GM08714 (cell line): ENCODE data around the gene CNKSR3.

Experiments used
- H3K4me3 ChIP-seq: fragments of 200-500 bp; sonication (Bioruptor generic); 2 replicates; pipeline ENCODE4 v1.5.1; 2014; ENCODE audit warnings: mild to moderate bottlenecking, low read length, inconsistent platforms
- ZNF274 ChIP-seq: IDR thresholded peaks from 2 replicates; pipeline ENCODE4 v1.6.1; 2012; ENCODE audit warnings: mild to moderate bottlenecking, low read depth, low read length

The CNKSR3 gene

DNA sequence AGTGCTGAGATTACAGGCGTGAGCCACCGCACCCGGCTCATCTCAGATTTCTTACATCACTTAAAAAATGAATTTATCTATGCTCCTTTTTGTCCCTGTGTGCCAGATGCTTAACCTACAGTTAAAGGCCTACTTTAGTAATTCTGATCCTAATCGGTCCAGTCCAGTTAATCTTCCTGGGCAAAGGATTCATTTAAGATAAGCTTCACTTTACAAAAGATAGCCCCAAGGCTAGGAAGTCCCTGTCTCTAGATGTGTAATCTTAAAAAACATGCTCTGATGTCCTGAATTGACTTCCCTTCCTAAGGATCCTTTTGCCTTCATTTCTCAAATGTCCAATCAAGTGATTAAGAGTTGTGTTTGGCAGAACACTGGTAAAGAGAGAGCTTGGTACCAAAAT, 85.5 kb downstream of the CNKSR3 start:
- TF ChIP-seq ZNF274, result no peak
- no peak overlapping the region for H3K4me3 ChIP-seq

DNA sequence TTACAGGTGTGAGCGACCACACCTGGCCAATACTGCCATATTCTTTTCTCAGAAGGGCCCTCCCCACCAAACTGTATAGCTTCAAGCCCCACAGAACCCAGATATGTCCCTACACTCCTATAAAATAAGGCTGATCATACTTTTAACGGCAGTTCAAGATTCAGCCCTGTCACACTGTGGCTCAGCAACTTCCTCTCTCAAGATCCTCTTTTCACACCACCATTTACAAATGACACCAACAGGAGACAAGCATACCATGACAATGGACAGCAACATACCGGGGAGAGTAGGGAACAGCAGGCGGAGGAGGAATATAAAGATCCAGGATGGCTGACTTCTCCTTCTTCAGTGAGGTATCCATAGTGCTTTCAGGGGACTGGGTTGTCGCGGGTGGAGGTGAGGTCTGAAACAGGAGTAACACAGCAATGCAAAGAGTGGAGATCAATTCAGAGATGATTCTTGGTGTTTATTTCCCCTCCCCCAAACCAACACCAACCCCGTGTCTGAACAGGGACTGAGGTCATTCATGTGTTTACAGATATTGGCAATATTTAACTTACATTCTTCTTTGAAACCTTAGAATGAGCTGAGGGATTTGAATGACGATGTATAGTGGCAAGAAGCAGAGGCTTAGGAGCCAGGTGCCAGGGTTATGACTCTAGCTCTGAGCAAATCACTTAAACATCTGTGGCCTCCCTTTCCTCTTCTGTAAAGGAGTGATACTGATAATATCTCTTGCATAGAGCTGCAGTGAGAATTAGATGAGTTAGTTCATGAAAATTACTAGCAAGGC, 96.3 kb downstream of the CNKSR3 start:
- H3K4me3 ChIP-seq, result no peak overlapping the region
- no peak for TF ChIP-seq ZNF274

DNA sequence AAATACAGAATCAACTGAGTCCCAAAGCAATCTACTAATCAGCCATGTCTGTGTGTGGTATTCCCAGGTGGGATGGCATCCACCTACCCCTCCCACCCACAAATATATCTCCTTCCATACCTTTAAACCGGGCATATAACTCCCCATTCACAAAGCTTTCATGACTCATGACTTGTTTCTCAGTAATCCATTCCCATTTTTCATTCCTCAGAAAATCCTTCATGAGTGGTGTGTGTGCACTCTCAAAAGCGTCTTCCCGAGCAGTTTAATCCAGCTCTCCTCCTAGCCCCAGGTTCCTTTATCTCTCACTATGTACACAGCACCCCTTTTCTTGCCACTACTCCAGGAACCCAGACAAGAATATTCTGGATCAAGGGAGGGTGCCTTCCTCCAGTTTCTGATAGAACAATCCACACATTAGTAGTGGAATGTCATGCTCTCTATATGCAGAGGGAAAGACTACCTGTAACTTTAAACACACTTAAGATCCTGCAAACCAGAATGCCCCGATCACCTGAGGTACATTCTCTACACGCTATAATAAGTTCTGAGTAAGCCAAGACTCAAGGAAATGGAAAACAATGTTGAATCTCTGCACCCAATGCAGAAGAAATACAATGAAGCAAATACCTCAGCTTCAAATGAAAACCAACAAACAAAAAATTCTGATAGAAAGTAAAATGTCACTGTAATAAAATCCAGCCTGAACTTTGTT, 98.2 kb downstream of the CNKSR3 start:
- no peak for TF ChIP-seq ZNF274
- no peak overlapping the region for H3K4me3 ChIP-seq

DNA sequence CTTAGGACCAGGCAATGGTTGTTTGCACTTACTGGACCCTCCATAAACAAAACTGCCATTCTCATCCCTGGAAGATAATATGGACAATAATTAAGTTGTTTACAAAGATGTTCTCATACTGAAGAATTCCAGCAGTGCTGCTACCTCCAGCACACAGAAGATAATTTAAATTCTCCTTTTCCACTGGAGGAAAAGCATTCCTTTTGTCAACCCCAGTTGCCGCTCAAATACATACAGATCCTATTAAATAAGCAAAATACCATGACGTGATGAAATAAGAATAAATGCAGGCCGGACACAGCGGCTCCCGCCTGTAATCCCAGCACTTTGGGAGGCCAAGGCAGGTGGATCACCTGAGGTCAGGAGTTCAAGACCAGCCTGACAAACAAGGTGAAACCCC, 99.4 kb downstream of the CNKSR3 start:
- TF ChIP-seq ZNF274, result no peak
- no peak overlapping the region for H3K4me3 ChIP-seq

DNA sequence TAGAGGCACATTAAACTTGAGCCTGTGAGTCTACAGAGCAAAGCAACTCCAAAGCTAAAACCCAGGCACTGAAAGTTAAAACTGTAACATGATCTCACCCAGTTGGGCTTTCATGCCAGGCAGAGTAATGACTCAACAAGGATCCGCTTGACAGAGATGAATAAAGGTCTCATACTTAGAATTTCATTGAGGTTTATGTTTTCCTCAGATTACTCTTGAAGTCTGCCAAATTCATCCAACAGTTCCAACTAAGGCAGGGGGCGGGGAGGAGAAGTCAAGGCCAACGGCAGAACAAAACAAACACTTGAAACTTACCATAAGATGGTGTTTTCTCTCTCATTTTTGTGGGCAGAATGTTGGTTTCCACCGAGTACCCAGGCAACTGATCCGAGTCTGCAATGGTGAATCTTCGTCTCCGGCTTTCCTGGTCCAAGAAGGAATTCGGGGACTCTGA, 99.8 kb downstream of the CNKSR3 start:
- TF ChIP-seq ZNF274, result no peak
- no peak overlapping the region for H3K4me3 ChIP-seq

DNA sequence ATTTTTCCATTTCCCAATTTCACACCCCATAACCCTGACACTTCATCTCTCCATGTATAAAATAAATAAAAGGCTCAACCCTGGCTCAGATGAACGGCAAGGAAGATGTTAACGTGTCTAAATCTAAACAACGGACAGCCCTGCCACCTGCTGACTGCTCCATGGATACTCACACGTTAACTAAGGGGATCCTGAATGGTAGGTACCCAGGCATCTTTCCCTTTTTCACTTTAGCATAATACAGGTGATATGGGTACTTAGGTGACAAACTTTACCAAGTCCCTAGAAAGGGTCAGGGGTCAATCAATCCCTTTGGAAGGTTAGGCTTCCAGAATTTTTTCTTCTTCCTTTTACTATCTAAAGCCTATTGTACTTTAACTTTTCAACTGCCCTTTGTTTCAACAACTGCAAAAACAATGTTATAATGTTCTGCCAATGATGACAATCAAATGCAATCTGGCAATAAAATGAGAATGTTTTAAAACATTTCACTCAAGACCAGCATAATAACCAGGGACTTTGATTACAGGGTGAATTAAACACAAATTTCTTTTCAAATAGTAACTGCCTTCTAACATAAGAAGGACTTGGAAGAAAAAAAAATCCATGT, 101.5 kb downstream of the CNKSR3 start:
- no peak for TF ChIP-seq ZNF274
- no peak overlapping the region for H3K4me3 ChIP-seq

DNA sequence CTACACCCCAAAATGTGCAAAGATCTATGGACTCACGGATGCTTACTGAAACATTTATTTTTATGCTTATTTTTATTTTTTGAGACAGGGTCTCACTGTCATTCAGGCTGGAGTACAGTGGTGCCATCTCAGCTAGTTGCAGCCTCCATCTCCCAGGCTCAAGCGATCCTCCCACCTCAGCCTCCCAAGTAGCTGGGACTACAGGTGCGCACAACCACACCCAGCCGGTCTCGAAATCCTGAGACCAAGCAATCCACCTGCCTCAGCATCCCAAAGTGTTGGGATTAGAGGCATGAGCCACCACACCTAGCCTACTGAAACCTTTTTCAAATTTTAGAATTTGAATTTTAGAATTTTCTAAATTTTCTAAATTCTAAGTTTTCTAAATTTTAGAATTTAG, 103.0 kb downstream of the CNKSR3 start:
- no peak for TF ChIP-seq ZNF274
- H3K4me3 ChIP-seq, result no peak overlapping the region

DNA sequence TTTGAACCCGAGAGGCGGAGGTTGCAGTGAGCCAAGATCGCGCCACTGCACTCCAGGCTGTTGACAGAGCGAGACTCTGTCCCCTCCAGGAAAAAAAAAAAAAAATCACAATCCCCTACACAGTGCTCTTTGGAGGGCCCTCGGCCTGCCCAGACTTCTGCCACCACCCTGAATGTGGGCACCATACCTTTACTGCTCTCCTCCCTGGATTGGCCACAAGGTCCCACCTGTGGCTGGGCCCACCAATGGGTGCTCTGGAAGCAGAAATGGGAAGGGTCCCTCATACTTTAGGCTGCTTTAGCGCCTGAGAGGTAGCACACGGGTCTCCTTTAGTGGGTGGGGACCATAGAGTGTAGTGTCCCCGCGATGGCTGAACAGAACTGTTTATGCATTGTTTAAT, 103.6 kb downstream of the CNKSR3 start:
- TF ChIP-seq ZNF274, result no peak
- H3K4me3 ChIP-seq, result no peak overlapping the region

DNA sequence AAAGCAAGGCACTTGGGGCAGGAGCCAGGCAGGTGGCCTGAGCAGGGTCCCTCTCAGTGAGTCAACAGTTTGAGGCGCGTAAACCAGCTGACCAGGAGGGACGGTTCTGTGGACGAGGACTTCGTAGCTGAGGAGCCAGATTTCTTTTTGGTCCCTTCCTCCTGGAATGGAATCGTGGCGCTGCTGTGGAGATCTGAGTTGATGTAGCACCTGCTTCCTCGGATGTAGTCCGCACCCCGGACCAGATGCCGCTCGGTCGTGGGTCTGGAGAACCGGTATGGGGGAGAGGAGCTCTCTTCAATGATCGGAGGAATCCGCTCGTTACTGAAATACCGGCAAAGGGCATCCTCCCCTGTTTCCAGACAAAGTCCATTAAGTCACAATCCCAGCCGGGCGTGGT, 104.2 kb downstream of the CNKSR3 start:
- no peak for TF ChIP-seq ZNF274
- no peak overlapping the region for H3K4me3 ChIP-seq

DNA sequence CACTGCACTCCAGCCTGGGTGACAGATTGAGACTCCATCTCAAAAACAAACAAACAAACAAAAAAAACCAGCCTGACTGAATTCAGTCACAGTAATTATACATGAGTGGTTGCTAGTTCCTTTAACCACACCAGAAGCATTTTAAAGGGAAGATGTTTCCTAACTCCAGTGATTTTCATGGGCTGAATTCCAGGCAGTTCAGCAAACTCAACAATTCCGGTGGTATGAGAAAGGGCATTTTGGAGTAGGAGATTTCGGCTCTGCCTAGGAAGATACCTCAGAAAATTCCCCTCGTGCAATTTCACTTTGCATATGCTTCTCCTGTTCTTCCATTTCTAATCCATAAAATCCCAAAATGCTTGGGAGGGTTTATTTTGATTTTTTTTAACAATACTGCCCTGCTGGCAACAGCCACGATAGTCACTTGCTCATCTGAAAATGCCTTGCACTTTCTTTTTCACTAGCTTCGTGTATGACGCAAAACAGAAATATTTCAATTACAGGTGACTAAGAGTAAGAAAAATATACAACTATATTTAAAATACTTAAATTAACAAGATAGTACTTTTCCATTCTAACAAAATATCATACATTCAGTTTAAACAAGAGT, 105.6 kb downstream of the CNKSR3 start:
- TF ChIP-seq ZNF274, result no peak
- H3K4me3 ChIP-seq, result no peak overlapping the region

DNA sequence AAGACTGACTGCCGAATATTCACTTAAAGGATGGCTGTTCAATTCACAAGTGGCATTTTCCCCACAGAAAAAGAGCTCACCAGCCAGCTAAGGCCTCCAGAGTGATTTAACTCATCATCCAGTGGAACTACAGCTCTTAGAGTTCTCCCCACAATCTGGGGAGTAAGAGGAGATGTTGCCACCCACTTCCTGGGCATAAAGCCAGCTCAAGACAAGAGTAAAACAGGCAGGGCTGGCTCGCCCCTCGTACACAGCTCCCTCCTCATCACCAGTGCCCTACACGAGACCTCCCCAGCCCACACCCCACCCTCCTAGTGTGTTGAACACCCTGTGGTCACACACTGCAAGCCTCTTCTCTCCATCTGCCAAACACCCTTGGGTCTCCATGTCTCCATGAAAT, 106.7 kb downstream of the CNKSR3 start:
- no peak for TF ChIP-seq ZNF274
- no peak overlapping the region for H3K4me3 ChIP-seq

DNA sequence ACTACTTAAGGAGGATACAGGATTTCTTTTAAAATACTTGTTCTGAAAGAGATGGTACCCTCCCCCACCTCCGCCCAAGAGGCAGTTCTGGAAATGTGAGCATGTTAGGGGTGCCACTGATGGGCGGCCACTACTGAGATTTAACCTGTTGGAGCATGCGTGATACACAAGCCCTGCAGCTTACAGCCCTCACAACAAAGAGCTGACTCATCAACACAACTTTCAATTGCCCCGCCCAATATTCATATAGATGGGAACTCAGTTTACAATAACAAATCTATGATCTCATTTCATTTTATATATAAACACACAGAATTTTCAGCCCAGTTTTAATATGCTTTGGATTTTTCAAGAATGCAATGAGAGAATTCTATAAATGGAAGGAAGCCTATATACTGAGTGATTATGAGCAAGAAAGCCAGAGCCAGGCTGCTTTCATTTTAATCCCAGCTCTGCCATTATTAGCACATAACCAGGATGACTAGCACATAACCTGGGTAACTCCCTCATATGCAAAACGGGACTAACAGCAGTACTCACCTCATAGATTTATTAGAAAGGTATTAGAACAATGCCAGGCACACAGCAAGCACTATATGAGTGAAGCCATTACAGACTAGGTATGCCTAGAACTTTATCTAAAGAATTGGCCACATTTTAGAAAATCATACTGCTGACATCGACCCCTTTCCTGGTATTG, 108.3 kb downstream of the CNKSR3 start:
- TF ChIP-seq ZNF274, result no peak

DNA sequence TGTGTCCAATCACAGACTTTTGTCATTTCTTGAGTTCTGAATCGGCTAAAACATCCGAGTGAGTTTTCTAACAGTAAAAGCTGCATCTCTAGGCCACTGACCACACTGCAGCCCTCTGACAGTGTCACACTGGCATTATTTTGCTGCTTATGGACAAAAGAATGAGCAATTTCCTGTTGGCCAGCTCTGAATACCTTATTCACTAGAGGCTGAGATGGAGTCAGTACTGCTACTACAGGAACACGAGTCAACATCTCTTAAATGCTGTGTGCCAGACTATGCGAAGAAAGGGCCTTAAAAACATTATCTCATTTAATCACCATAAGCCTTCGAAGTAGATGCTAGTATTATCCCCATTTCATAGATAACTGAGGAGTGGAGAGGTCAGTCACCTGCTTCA, 111.4 kb downstream of the CNKSR3 start:
- no peak overlapping the region for H3K4me3 ChIP-seq
- TF ChIP-seq ZNF274, result no peak

More for the DNA sequence above, 108.3 kb downstream of the CNKSR3 start:
- H3K4me3 ChIP-seq, result no peak overlapping the region

DNA sequence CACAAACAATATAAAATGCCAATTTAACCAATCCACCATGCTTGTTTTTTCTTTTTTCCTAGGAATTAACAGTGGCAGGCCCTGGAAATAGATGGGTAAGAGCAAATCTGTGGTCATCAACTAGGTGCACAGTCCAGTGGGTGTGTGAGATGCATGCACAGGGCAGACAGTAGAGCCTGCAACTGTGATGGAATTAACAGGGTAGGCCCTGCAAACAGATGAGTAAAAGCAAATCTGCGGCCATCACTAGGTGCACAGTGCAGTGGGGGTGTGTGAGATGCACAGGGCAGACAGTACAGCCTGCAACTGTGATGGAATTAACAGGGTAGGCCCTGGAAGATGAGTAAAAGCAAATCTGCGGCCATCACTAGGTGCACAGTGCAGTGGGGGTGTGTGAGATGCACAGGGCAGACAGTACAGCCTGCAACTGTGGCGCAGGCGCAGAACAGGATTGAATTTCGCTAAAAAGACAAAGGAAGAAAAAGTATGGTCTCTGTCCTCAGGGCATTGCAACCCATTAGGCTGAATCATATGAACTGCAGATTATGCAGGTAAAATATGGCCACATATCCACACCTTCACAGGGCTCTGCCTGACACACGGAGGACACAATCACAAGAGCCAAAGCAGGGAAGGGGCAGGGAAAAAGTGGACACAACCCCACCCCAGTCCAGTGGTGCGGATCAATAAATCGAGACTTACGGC, 112.8 kb downstream of the CNKSR3 start:
- no peak overlapping the region for H3K4me3 ChIP-seq

More for the DNA sequence above, 112.8 kb downstream of the CNKSR3 start:
- no peak for TF ChIP-seq ZNF274
